ENCODE measurements around the gene OSBP2.

The OSBP2 gene

DNA sequence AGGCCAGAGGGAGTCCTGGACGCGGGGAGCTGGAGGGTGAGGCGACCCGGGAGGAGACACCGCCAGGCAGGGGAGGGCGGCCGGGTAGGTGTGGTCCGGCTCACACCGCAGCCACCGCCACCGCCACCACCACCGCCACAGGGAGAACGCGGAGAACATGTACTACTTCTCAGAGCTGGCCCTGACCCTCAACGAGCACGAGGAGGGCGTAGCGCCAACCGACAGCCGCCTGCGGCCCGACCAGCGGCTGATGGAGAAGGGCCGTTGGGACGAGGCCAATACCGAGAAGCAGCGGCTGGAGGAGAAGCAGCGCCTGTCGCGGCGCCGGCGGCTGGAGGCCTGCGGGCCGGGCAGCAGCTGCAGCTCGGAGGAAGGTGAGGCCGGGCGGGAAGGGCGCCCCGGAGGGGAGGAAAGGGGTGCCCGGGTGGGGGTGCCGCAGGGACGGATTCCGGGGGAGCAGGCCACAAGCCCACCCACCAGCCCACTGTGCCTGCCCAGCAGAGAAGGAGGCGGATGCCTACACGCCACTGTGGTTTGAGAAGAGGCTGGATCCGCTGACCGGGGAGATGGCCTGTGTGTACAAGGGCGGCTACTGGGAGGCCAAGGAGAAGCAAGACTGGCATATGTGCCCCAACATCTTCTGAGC is 211.1 kb downstream of the OSBP2 start:
- DNase-seq (ENCODE audit: low read depth), result no peak

DNA sequence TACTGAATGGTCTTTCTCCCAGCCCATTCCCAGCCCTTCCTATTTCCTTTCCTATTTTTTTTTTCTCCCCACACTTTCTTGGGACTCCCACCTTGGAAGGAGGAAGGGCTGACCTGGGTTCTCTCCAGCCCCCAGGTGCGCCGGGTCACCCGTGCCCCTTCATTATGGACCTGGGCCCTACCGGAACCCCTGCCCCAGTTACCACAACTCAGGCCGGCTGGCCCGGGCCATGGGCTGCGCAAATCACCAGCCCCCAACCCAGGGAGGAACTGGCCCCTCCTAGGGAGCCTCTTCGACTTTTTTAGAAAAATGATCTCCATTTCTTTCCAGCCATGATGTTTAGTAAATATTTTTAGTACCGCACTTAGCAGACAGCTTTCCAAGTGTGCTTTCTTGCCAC is 211.7 kb downstream of the OSBP2 start:
- DNase-seq (ENCODE audit: low read depth), result no peak

DNA sequence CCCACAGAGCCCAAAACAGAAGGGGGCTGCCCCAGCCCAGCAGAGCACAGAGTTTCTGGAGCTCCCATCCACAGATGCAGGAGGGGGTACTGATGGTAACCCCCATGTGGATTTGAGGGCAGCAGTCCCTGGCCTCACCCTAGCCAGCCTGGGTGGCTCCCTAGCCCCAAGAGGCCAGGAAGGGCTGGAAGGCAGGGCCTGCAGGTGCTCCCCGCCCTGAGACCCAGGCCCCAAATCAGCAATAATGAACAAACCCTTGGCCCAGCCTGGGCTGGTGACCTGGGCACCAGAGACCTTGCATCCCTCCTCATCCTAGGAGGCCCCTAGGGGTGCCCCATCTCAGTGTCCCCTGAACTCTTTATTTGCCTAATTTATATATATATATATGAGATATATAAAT is 212.3 kb downstream of the OSBP2 start:
- DNase-seq (ENCODE audit: low read depth), result no peak

DNA sequence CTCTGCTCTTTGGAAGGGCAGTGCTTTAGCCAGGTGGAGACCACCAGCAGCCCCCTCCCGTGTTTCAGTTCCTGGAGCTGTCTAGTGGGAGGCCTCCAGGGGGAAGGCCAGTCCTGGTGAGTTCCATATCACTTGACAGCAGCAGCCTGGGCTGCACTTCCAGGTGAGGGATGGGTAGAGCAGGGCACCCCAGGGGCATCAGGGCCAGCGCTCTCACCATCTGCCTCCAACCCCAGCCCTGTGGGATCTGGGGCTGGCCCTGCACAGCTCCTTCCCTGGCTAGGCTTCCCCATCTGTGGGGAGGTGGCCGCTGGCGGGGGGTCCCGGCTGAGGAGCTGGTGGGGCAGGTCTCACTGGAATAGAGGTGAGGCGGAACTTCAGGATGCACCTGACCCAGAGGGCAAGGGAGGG is 213.4 kb downstream of the OSBP2 start:
- no peak for DNase-seq (ENCODE audit: low read depth)

DNA sequence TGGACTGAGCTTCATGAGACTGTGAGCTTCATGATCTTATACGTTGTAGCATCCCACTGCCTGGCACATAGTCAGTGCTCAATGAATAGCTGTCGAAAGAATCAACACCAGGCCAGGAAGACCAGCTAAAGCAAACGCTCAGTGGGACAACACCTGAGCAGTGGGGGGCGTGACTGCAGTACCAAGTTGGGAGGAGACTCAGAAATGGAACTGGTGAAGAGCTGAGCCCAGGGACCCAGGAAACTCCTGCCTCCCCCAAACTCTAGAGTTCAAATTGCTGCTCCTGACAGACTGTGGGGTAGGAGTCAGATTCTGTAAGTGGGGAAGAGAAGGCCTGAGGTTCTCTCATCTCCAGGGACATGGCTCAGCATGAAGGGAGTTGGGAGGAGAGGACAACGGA is 214.6 kb downstream of the OSBP2 start:
- DNase-seq (ENCODE audit: low read depth), result no peak

GRCh38 chr22:30910358-30910757 is 215.7 kb downstream of the OSBP2 start:
- no peak for DNase-seq (ENCODE audit: low read depth)

DNA sequence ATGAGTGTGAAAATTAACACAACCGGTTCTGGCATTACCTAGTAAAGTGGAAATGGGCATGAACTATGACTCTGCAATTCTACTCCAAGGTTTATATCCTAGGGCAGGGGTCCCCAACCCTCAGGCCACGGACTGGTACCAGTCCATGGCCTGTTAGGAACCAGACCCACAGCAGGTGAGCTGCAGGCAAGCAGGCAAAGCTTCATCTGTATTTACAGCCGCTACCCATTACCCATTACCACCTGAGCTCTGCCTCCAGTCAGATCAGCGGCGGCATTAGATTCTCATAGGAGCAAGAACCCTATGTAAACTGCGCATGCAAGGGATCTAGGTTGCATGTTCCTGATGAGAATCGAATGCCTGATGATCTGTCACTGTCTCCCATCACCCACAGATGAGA is 224.1 kb downstream of the OSBP2 start:
- DNase-seq (ENCODE audit: low read depth), result no peak

GRCh38 chr22:30919973-30920372 is 225.3 kb downstream of the OSBP2 start:
- no peak for DNase-seq (ENCODE audit: low read depth)

GRCh38 chr22:30920407-30920806 is 225.7 kb downstream of the OSBP2 start:
- DNase-seq (ENCODE audit: low read depth), result peak; percentile 79

- DNase-seq (ENCODE audit: low read depth), result no peak
Observed at GRCh38 chr22:30921108-30921507, 226.4 kb downstream of the OSBP2 start.

DNA sequence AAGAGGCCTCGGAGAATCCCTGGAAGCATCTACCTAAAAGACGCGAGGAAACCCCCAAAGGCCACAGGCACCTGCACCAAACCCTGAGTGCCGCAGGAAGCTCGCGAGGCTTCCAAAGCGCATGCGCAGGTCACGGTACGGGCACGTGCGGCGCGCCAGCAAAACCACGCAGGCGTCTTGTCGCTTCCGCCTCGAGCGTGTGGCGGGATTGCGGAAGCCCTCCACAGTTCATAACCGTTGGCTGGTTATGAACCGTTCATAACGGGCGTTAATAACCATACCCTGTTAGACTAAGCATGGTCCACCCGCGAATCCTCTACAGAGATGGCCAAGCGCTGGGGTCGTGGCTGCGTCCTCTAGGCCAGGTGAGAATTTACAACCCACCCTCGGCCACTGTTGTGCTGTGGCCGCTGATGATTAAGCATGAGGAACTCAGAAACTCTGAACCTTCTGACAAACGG is 227.5 kb downstream of the OSBP2 start:
- DNase-seq (ENCODE audit: low read depth), result peak; percentile 64

- DNase-seq (ENCODE audit: low read depth), result no peak
Observed at GRCh38 chr22:30923168-30923900, 228.7 kb downstream of the OSBP2 start.

- DNase-seq (ENCODE audit: low read depth), result no peak
Observed at GRCh38 chr22:30925667-30926066, 231.0 kb downstream of the OSBP2 start.

DNA sequence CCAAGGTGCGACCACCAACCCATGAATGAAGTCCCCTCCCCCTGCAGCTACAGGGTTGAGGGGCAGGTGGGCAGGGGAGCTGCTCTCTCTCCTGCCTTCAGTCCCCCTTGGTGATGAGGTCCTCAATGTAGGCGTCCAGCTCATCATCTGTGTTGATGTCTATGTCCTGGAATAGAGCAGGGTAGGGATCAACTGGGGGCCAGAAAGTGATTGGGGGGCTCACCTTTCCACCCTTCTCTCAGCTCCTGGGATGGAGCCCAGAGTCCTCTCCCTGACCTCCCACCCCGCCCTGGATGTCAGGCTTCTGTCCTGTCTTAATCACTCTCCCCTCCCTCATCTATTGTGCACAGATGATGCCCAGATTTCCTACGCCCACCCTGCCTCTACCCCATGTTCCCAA is 232.0 kb downstream of the OSBP2 start:
- DNase-seq (ENCODE audit: low read depth), result no peak

- no peak for DNase-seq (ENCODE audit: low read depth)
Observed at GRCh38 chr22:30927806-30928205, 233.1 kb downstream of the OSBP2 start.

GRCh38 chr22:30928401-30928800 is 233.7 kb downstream of the OSBP2 start:
- no peak for DNase-seq (ENCODE audit: low read depth)

- DNase-seq (ENCODE audit: low read depth), result no peak
Observed at GRCh38 chr22:30930228-30930627, 235.6 kb downstream of the OSBP2 start.

DNA sequence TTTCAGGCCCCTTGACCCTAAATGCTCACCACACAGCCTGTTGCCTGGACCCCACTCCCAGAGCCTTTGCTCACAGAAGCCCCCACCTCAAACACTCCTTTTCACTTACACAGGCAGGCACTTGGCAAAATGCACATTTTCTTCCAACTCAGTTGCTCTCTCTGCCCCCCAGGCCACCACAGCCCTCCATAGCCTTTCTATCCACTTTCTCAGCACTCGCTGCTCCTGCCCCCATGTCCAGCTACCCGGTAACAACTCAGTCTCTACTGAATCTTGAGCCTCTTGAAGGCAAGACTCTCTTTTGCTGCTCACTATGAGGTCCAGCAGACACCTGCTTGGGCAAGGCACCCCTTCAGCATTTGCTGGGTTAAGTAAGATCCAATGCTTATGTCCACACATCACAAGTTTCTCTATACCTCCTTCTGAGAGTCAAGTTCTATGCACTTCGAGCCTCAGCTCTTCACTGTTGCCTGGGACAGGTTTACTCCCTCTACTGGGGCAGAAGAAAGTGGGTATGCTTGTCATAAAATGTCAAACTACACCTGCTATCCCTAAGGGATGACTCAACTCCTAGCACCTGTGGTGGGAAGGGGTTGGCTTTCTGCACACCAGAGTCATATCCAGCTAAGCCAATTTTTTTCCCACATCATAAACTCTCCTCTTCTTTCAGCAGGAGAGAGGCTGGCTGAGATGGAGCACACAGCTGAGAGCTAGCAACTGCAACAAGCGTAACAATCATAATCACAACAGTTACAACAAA is 237.0 kb downstream of the OSBP2 start:
- no peak for DNase-seq (ENCODE audit: low read depth)

GRCh38 chr22:30932661-30933060 is 238.0 kb downstream of the OSBP2 start:
- DNase-seq (ENCODE audit: low read depth), result no peak

GRCh38 chr22:30933457-30933856 is 238.8 kb downstream of the OSBP2 start:
- no peak for DNase-seq (ENCODE audit: low read depth)

DNA sequence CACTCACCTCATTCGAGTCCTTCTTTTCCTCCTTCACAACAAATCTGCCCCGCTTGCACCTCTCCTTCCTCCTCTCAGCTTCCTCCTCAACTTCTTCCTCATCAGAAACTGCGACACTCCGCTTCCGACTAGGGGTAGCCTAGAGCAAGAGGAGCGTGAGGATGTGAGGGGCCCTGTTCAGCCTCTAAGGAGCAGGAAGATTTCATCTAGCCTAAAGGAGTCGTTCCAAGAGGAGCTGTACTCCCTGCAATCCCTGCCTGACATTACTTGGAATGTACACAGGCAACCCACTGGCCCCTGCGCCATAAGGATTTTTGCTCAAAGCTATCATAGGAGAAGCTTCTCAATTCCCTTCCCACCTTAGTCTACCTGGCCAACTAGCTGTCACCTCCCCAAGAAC is 239.4 kb downstream of the OSBP2 start:
- DNase-seq (ENCODE audit: low read depth), result no peak

- DNase-seq (ENCODE audit: low read depth), result no peak
Observed at GRCh38 chr22:30940685-30941362, 246.2 kb downstream of the OSBP2 start.

DNA sequence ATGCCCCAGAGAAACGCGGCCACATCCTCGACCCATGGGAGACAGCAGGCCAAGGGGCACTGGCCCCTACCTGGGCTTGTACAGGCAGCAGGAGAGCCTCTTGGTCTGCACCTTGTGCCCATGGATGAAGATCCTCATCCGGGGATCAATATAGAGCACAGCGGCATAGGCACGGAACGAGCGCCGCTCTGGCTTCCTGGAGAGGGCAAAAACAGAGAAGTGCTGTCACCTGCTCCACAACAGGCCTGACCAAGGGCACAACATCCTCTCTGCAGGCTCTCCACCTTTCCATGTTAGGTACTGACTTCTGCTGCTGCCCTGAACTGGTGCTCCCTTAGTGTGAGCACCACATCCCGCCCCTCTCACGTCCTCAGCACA is 246.7 kb downstream of the OSBP2 start:
- no peak for DNase-seq (ENCODE audit: low read depth)
